WTC11 (cell line): Measurements from ENCODE around the gene PTPDC1.

Experiments used
- CTCF ChIP-seq: fragments of 200-600 bp; IDR thresholded peaks from 2 replicates; pipeline ENCODE4 v1.8.0; 2022; ENCODE audit warnings: antibody characterized with exemption
- USF2 ChIP-seq: sonication (generic); formaldehyde crosslinking; IDR thresholded peaks from 2 replicates; pipeline ENCODE4 v1.8.1; 2023; ENCODE audit warnings: mild to moderate bottlenecking, missing genetic modification reagents, moderate library complexity

GRCh38 chr9:94108584-94108983 is 24.3 kb downstream of the PTPDC1 start:
- TF ChIP-seq CTCF (no peak), USF2 (no peak)
